Putamen (tissue), 1 donor: Measurements from ENCODE around the gene SKI.
A peak's percentile ranks its signal among the peaks of the same experiment; 100 is the strongest.

Experiments used
- DNase-seq: peaks from one replicate; pipeline ENCODE4 v3.0.0-alpha.2; 2016; ENCODE audit warnings: low spot score

The SKI gene

DNA sequence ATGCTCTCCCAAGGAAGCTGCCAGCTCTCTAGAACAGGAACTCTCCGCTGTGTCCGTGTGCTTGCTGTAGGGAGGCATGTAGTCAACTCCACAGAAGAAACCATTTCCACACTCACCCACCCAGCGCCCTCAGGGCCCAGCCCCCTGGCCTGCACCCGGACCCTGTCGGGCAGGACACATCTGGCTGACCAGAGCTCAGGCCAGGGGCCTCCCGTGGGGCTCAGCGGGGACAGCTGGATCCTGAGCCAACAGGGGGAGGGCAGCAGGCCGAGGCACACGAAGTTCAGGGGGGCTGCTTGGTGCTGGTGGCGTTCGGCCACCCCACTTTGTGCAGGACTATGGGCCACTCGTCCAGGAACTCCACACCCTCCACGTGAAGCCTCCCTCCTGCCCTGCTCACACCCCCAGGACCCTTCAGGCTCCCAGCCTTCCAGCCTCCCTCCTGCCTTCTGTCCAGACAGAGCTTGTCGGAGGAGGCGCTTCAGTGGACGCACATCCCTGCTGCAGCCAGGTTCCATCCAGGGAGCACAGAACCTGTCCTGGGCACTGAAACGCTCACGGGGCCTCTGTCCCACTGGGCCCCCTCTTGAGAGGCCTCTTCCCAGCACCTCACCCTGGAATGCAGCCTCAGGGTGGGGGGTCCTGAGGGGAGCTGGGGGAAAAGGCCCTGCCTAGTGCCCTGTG lies 18.6 kb upstream of the SKI start:
- no peak for DNase-seq

DNA sequence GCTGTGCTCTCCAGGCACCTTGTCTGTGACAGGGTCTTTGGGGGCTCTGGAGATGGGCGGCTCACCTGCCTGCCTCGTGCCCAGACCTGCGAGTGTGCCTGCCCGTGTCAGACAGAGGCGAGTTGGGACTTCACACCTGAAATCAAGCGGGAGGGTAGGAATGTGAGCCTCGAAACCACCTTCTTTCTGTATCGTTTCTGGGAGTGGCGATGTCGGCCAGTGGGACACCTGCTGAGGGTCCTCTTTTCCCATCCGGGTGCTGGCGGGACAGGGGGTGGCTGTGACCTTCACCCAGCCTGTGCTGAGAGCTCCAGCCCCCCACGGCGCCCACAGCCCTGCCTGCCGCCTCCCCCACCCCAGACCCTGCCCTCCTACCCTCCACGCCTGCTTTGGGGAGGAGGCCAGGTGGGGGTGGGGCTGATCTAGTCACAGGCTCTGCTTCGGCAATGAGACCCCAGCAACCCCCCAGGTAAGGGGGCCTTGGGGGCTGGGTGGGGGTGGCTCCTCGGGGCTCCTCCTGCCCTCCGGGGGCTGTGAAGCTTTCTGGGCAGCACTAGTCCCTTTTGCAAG lies 17.9 kb upstream of the SKI start:
- no peak for DNase-seq

DNA sequence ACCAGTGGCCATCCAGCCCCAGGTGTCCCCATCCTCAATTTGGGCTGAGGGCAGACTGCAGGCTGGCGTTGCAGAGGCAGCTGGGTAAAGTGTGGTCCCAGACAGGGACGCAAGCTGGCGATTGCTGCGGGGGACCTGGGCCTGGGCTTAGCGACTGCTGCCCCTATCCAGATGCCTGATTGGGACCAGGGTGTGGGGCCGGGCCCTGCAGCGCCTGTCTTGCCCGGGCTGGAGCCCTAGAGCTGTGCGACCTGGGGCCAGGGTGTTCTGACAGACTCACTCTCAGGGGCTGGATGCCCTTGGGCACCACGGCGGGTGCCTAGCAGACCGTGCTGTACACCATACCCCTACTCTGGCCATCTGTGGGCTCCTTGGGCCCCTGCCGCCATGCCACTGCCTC lies 17.3 kb upstream of the SKI start:
- DNase-seq, result no peak

DNA sequence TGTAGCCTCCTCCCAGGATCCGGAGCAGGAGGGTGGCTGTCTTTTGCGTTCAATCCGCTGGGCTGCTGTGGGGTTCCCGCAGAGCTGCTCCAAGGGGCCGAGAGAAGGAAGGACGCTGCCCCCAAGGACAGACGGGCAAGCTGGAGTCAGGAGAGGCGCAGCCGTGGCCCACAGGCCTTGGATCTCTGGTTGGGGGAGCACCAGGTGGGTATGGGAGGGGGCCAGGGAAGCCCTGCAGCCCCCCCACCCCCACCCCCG lies 15.9 kb upstream of the SKI start:
- no peak for DNase-seq

DNA sequence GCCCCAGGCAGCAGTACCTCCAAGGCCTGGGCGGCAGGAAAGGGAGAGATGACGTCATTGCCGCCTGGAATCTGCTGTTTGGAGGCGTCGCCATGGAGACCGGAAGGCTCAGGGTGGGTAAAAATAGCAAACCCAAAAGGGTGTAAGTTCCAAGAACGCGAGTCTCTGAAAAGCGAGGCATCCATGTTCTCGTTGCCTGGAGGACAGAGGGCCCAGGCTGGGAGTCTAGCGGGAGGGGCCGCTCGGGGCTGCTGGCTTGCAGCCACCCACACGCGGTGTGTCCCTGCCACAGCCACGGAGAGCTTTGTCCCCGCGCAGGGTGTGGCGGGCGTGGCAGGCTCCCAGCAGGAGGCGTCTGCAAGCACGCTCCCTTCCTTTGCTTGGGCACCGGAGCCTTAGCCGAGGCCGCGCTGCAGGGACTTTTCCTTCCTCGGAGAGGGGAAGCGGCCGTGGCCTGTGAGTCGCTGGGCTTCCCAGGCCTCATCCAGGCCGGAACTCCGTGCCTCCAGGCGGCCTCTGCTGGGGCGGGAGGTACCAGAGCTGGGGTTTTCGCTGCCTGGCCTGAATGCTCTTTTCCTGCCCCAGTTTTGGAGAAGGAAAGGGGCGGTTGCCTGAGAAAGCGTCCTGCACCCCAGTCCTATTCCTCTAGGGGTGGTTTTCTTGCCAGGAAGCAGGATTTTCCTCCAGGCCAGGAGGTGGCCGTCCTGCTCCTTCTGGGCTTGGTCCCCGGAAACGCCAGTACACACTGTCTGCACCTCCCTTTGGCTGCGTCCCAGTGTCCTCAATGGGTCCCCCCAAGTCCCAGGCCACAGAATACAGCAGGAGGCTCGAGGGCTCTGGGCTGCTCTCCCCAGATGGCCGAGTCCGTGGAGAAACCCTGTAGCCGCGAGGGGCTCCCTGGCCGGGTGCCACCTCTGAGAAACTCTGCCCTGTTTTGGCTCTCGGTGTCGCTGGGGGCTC lies 15.3 kb upstream of the SKI start:
- peak; percentile 91 for DNase-seq

DNA sequence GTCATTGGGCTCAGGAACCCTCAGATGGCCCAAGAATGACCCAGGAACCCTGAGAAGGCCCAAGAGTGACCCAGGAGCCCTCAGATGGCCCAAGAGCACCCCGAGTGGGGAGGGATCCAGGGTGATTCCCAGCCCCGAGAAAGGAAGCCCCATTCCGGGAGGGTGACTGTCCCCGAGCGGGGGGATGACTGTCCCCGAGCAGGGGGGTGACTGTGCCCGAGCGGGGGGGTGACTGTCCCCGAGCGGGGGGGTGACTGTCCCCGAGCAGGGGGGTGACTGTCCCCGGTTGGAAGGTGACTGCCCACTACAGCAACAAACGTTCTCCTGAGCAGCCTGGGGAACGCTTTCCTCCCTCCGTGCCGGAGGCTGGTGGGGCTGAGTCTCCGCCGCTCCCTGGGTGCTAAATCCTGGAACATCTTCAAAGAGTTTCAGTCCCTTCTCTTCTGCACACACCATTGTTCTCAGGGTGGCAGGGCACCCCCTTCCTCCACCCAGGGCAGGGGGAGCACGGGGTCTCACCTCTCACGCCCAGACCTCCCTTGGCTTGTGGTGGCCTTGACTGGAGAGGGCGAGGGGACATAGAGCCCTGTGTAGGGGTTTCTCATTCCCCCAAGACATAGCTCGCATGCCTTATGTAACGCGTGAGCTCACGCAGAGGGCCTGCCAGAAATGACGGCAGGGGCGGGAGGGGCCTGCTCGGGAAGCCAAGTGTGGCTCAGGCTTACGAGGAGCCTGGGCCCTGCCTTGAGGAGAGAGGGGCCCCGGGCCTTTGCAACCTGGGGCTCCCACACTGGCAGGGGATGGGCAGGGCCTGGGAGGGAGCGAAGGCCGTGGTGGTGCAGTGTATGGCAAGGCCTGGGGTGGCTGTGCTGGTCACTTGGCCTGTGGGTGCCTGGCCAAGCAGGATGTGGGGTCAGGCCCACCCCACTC lies 14.3 kb upstream of the SKI start:
- DNase-seq, result peak; percentile 80

DNA sequence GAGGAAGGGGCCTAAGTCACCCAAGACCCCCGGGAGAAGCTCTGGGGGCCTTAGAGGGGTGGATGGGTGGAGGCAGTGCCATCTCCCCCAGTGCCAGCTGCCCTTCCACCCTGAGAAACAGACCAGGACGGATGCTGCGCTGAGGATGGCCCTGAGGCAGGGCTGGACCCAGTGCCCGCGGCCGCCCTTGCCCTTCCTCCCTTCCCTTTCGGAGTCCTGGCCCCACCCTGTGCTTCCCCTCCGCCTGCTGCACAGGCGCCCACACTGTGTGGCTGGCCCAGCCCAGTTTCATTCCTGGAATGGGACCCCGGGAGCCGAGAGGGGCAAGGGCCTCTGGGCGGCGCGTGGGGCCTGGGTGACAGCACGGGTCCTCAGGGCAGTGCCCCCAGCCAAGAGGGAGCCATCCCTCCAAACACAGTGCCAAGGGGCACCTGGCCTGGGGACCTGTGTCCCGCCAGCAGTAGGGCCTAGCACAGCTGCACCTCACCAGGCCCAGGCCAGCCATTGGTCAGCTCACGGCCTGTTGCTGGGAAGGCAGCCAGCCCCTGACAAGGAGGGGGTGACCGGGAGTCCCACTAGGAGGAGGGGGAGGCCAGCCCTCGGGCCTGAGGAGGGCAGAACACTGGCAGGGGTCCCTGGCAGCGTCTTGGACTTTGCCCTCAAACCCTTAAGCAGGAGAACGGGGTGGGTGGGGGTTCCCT lies 13.4 kb upstream of the SKI start:
- no peak for DNase-seq

DNA sequence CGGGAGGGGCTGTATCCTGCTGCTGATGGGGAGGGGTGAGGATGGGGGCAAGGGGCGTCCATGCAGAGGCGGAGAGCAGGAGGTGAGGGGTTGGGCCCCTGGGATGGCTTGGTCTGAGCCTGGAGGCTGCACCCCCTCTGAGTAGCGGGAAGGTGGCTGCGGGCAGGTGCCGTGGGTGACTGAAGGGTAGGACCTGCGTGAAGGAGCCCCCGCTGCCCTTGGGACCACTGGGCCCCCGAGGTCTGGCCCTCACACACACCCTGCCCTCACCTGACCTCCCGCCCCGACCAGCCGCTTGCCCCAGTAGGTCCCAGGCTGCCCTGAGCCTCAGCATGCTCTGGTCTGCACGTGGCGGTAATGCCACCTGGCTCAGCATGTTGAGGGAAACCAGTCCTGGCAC lies 12.8 kb upstream of the SKI start:
- DNase-seq, result no peak

DNA sequence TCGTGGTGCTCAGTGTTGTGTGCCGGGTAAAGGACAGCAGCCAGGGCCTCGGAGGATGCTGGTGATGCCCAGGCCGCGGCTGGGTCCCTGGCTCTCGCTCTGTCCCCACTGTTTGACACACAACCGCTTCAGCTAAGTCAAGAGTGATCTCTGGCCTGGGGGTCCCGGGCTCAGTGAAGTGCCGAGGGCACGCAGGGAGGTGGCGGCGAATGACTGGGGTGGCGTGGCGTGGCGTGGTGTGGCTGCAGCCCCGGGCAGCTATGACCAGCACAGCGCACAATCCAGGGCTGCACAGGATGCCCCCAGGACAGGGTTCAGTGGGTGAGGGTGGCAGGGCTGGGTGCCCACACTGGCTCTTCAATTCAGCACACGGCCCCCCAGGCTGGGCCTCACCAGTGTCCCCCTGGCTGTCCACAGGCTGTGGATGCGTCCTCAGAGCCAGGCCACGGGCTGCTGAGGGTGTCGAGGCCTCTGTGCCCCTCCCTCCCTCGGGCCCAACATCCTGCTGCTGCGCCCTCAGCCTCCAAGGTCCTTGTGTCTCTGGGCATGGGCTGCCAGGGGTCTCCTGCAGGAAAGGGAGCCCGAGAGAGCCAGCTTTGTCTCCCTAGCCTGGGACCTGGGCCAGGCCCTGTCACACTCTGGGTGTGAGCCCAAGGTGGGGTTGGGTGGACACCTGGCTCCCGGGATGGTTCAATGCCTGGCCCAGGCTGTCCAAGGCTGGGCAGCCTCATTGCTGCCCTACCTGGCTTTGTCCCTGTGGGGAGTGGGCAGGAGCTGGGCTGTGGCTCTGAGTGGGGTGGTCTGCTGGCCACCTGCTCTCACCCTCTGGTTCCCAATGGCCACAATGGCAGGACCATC lies 12.0 kb upstream of the SKI start:
- no peak for DNase-seq

DNA sequence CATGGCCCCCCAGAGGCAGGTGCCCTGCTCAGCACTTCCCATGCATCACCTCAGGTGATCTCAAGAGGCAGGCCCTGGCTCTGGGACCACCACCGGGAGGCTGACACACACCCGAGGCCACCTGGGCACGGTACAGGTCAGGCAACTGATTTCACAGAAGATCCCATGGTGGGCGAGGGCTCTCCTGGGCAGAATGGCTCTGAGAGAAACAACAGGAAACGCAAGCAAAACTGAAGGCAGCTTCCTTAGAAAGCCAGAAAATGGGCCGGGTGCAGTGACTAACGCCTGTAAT lies 11.4 kb upstream of the SKI start:
- DNase-seq, result no peak

DNA sequence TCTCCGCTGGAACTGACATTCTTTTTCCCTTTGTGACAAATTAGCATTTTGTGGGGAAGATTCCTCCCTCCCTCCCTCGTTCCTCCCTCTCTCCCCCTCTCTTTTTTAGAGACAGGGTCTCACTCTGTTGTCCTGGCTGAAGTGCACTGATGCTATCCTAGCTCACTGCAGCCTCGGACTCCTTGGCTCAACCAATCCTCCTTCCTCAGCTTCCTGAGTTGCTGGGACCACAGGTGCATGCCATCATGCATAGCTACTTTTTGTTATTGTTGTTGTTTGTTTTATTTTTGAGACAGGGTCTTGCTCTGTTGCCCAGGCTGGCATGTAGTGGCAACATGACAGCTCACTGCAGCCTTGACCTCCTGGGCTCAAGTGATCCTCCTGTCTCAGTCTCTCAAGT lies 6.8 kb upstream of the SKI start:
- DNase-seq, result no peak

DNA sequence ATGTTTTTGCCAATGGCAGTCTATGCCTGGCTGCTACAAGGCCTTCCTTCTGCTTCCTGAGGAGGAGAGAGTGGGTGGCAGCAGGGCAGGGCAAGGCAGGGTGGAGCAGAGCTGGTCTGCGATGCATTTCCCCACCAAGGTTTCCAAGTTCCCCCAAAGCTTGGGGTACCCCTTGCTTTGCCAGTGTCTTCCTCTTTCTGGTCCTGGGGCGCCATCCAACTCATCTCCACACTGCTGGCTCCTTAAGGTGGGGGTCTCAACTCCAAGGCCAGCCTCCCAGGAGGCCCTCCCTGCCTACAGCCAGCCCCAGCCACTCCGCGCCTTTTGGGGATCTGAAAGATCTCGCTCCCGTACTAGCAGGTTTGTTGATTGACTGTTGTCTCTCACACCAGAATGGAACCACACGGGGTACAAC lies 3.9 kb upstream of the SKI start:
- no peak for DNase-seq

DNA sequence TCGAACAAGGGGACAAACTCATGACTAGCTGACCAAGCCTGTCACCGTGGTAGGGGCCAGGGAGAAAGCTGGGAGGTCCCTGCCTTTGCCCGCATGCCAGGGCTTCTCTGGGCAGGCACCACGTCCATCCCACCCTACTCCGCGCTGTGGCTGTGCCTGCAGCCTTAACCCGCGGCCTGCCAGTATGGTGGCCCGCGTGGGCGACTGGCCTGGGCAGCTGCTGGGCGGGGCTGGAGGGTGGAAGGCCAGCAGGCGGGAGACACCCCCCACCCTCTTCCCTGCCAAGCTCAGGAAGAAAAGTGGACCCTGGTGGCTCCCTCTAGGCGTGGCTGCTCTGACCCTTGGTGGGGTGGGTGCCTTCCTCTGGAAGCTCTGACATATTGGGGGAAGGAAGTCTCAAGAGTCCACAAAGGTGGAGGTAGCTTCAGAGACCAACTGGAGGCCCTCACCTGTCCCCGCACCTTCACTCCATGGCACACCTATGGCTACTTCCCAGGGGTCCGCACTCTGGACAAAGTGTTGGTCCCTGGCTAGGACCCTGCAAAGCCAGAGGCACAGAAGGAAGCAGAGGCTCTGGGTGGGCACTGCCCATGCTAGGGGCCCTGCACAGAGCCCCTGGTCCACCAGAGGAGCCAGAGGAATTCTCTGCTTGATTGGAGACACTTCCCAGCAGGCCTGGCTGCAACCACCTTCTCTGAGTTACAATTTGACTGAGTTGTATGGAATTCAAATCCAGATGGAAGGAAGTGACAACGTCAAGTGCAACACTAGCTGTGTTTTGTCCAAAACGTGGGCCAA lies 3.3 kb upstream of the SKI start:
- no peak for DNase-seq

DNA sequence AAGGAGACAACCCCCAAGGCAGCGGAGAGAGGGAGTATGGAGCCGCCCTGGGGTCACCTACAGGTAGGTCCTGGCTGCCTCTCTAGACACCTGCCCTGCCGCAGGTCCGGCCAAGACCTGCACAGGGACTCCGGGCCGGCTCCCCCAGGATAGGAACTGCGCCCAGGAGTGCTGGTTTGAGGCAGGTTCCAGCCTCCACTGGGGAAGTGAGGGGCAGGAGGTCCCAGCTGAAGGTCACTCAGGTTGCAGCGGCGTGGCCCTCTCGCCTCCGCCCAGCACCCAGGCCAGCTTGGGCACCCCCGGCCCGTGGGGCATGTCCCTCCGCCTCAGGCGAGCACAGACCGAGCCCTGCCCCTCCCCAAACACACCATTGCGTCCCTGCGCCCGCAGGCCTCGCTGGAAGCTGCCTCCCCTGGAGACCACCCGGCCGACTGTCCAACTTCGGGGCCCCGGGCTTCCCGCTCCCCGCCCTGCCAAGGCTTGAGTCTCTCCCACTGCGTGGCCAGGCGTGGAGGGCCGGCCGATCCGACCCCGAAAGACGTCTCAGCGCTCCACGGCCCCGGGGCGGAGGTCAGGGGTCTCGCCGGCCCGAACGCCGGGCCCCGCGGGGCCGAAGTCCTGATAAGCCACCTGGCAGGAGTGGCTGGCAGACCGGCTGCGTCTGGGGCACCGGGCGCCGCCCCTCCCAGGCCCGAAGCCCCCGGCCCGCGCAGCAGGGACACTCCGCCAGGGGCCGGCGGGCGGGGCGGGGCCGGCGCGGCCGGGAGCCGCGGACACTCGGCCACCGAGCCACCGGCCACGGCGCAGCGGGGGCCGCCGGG lies 1.4 kb upstream of the SKI start:
- no peak for DNase-seq

DNA sequence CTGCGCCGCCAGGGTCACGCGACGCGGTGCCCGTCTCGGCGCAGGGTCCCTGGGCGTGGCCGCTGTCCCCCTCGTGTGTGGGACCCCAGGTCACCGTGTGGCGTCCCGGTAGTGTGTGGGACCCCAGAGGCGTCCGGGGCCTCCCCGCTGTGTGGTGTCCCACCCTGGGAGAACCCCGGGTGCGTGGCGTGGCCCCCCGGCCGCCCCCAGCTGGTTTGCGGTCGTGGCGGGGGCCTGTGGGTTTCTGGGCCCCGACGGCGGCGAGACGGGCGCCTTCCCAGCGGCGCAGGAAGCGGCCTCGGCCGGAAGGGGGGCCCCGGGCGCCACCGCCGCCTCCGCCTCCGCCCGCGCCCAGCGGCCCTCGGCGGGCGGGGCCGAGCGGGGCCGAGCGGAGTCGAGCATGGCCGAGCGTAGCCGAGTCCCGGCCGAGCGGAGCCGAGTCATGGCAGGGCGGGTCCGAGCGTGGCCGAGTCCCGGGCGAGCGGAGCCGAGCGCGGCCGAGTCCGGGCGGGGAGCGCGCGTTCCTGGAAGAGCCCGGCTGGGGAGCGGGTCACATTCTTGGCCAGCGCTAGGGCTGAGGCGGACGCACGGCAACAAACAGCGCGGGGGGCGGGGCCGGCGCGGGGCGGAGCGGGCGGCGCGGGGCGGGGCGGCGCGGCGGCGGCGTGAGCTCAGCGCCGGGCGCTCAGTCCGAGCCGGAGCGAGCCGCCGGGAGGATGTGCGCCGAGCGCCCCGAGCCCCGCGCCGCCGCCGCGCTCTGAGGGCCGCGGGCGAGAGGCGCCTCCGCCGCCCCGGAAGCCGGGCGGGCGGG lies 568 bp upstream of the SKI start:
- peak; percentile 96 for DNase-seq

DNA sequence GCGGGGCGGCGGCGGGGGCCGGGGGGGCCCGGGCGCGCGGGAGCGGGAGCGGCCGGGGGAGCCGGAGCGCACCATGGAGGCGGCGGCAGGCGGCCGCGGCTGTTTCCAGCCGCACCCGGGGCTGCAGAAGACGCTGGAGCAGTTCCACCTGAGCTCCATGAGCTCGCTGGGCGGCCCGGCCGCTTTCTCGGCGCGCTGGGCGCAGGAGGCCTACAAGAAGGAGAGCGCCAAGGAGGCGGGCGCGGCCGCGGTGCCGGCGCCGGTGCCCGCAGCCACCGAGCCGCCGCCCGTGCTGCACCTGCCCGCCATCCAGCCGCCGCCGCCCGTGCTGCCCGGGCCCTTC lies 546 bp downstream of the SKI start:
- no peak for DNase-seq

DNA sequence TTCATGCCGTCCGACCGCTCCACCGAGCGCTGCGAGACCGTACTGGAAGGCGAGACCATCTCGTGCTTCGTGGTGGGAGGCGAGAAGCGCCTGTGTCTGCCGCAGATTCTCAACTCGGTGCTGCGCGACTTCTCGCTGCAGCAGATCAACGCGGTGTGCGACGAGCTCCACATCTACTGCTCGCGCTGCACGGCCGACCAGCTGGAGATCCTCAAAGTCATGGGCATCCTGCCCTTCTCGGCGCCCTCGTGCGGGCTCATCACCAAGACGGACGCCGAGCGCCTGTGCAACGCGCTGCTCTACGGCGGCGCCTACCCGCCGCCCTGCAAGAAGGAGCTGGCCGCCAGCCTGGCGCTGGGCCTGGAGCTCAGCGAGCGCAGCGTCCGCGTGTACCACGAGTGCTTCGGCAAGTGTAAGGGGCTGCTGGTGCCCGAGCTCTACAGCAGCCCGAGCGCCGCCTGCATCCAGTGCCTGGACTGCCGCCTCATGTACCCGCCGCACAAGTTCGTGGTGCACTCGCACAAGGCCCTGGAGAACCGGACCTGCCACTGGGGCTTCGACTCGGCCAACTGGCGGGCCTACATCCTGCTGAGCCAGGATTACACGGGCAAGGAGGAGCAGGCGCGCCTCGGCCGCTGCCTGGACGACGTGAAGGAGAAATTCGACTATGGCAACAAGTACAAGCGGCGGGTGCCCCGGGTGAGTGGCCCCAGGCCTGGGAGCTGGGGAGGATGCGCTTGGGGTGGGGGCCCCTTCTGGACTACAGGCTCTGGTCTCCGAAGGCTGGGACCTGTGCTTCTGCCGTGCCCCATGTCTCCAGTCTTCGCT lies 1.1 kb downstream of the SKI start:
- peak; percentile 85 for DNase-seq
